ENCODE measurements around the gene KRT36. TPM values are rescaled to one million over a fixed set of nuclear protein-coding genes. Genes with fewer than 3 reads are reported as not detected.

The KRT36 gene
- total and polyA plus RNA-seq, 10 donors: 0.20 to 2.7 (median 0.36) TPM; not detected in 1

- no peak overlapping the region for H3K4me3 ChIP-seq
- no peak overlapping the region for H3K27ac ChIP-seq
- H3K4me1 ChIP-seq: no peaks in the 10 kb centered on the region
- WGBS, 5 donors: 69 to 77% (median 72%) methylated on average over 14 of the region's 14 CpGs
- TF ChIP-seq POLR2AphosphoS5 (IDR thresholded peaks at IDR 0.05) (no peak), POLR2A (IDR thresholded peaks at IDR 0.05) (no peak), CTCF (IDR thresholded peaks at IDR 0.05 in 8 of 11, conservative IDR thresholded peaks at IDR 0.05 in 3 of 11) (no peak)
- DNase-seq: no peak
- peaks cover 0 to under 1% (median 0%) of the 10 kb centered on the region in 7 donors for H3K27me3 ChIP-seq (replicated peaks in 1 of 7)
- intact Hi-C loops (cut with DNase I; ENCODE audit: low total_unique reads): no loop called here
- H3K36me3 ChIP-seq: no peaks in the 10 kb centered on the region
- H3K9me3 ChIP-seq: no peaks in the 10 kb centered on the region
These were observed 16.4 kb upstream of the KRT36 start for GRCh38 chr17:41505809-41506767.

- Histone ChIP-seq H3K9me3 (no peaks in the 10 kb centered on the region), H3K36me3 (no peaks in the 10 kb centered on the region), H3K4me1 (peaks cover 0 to 5% (median 0%) of the 10 kb centered on the region in 6 donors), H3K27me3 (replicated peaks in 1 of 7) (peaks cover 0 to 4% (median 0%) of the 10 kb centered on the region in 7 donors), H3K27ac (no peak within 1 kb of the TSS), H3K4me3 (no peak within 1 kb of the TSS)
- TF ChIP-seq POLR2A (IDR thresholded peaks at IDR 0.05): no peak
- no peak for TF ChIP-seq POLR2AphosphoS5 (IDR thresholded peaks at IDR 0.05)
- TF ChIP-seq CTCF (IDR thresholded peaks at IDR 0.05 in 8 of 11, conservative IDR thresholded peaks at IDR 0.05 in 3 of 11): no peak
- no peak for DNase-seq
- intact Hi-C loops (cut with DNase I; ENCODE audit: low total_unique reads): no loop called here
- WGBS, 5 donors: 80 to 91% (median 86%) methylated on average over 17 of the region's 17 CpGs
These were observed 15.5 kb upstream of the KRT36 start, which contains the start of gene KRT13 for GRCh38 chr17:41505007-41505808. TSS of gene KRT13 (minus strand) at chr17:41505612. CDS start at chr17:41505550, 62 bp downstream.

- H3K27ac ChIP-seq: no peak overlapping the region
- no peaks in the 10 kb centered on the region for H3K9me3 ChIP-seq
- H3K27me3 ChIP-seq (replicated peaks in 1 of 7): peaks cover 0 to 12% (median 0%) of the 10 kb centered on the region in 7 donors
- H3K4me3 ChIP-seq: no peak overlapping the region
- intact Hi-C loops (cut with DNase I; ENCODE audit: low total_unique reads): no loop called here
- WGBS, 5 donors: 75 to 83% (median 80%) methylated on average over 8 of the region's 8 CpGs
- no peaks in the 10 kb centered on the region for H3K36me3 ChIP-seq
- TF ChIP-seq CTCF (IDR thresholded peaks at IDR 0.05 in 8 of 11, conservative IDR thresholded peaks at IDR 0.05 in 3 of 11): no peak
- TF ChIP-seq POLR2AphosphoS5 (IDR thresholded peaks at IDR 0.05): no peak
- no peak for TF ChIP-seq POLR2A (IDR thresholded peaks at IDR 0.05)
- H3K4me1 ChIP-seq: peaks cover 0 to 13% (median 0%) of the 10 kb centered on the region in 6 donors
- DNase-seq: no peak
These were observed 14.7 kb upstream of the KRT36 start for GRCh38 chr17:41504246-41504977.

Measured in spleen (tissue), 11 donors.